DOHH2 (cell line): ENCODE results near the gene ZC3H4.

ENCODE experiments used
- CTCF ChIP-seq: fragments of 200-600 bp; sonication (generic); IDR thresholded peaks from one replicate; pipeline ENCODE4 v1.5.1; 2014; ENCODE audit warnings: antibody characterized with exemption, mild to moderate bottlenecking, low read depth, low read length; ENCODE audit not compliant: poor library complexity, severe bottlenecking
- EZH2phosphoT487 ChIP-seq: fragments of 200-600 bp; sonication (generic); IDR thresholded peaks from 2 replicates; pipeline ENCODE4 v1.6.1; 2017; ENCODE audit warnings: borderline replicate concordance, mild to moderate bottlenecking, antibody characterized with exemption, low read length, moderate library complexity, mixed read lengths

DNA sequence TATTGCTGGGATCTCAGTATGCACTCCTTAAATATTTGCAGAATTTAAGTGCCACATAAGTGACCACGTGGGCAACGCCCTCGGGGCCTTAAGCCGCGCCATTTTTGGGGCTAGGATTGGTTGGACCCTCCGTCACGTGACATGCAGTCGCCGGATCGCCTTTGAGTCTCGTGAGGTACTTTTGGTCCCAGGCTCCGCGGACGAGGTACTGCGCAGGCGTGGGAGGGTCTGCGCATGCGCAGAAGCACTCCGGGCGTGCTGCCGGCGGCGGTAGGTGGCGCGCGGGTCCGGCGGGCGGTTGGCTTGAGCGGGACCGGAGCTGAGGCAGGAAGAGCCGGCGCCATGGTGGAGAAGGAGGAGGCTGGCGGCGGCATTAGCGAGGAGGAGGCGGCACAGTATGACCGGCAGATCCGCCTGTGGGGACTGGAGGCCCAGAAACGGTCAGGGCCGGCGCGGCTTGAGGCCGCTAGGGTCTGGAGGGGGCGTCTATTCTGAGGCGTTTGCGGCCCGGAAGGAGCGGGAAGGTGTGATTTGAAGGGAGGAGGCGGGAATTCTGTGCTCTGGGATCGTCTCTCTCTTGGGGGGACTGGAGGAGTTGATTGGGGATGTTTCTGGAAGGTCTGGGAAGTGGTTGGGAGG lies 17.1 kb upstream of the ZC3H4 start, which contains the start of gene SAE1:
- peak; percentile 62 for TF ChIP-seq CTCF
- TF ChIP-seq EZH2phosphoT487 = no peak
